Transverse colon (tissue), 4 donors: ENCODE data around the gene UBE2Q1. TPM values are rescaled to one million over a fixed set of nuclear protein-coding genes. Genes with fewer than 3 reads are reported as not detected.

Experiments
- DNase-seq: peaks from one replicate; pipeline ENCODE4 v3.0.0-alpha.2; 2019
- H3K27ac ChIP-seq, 4 donors: fragments of 200-600 bp; sonication (generic); 2 replicates each; pipeline ENCODE4 v1.5.1; 2016 to 2018; ENCODE audit warnings: inconsistent platforms in 4 of 4
- H3K27me3 ChIP-seq: fragments of 200-600 bp; sonication (generic); 2 replicates; pipeline ENCODE4 v1.5.1; 2017; ENCODE audit warnings: inconsistent platforms
- H3K36me3 ChIP-seq, 4 donors: fragments of 200-600 bp; sonication (generic); 2 replicates each; pipeline ENCODE4 v1.5.1; 2017 to 2019; ENCODE audit warnings: inconsistent platforms in 4 of 4
- H3K4me1 ChIP-seq, 4 donors: fragments of 200-600 bp; sonication (generic); 2 replicates each; pipeline ENCODE4 v1.5.1; 2017 to 2020; ENCODE audit warnings: inconsistent platforms in 4 of 4
- H3K4me3 ChIP-seq, 4 donors: fragments of 200-600 bp; sonication (generic); 1 replicate in 1 of 4; 2 replicates in 3 of 4; pipeline versions ENCODE4 v1.5.1 to v1.6.1; 2017 to 2019; ENCODE audit warnings: inconsistent platforms in 4 of 4
- H3K9me3 ChIP-seq, 2 donors: fragments of 200-600 bp; sonication (generic); 2 replicates each; pipeline ENCODE4 v1.5.1; 2017 to 2019; ENCODE audit warnings: inconsistent platforms in 2 of 2
- CTCF ChIP-seq, 5 experiments: fragments of 200-600 bp in 3 of 5; fragments of 450-650 bp in 2 of 5; sonication (generic) in 3 of 5; IDR thresholded peaks; 1 replicate in 2 of 5; 2 replicates in 3 of 5; pipeline ENCODE4 v1.5.1; 2016 to 2017; ENCODE audit warnings: antibody characterized with exemption in 5 of 5, inconsistent platforms in 3 of 5, mild to moderate bottlenecking in 2 of 5, moderate library complexity in 1 of 5
- EP300 ChIP-seq: sonication (generic); formaldehyde crosslinking; IDR thresholded peaks from one replicate; pipeline ENCODE4 v1.6.1; 2017; ENCODE audit warnings: antibody characterized with exemption, low read depth
- POLR2A ChIP-seq: fragments of 450-650 bp; IDR thresholded peaks from one replicate; pipeline ENCODE4 v1.6.1; 2016; ENCODE audit warnings: antibody characterized with exemption, mild to moderate bottlenecking, moderate library complexity
- POLR2AphosphoS5 ChIP-seq, 3 donors: sonication (generic); formaldehyde crosslinking; IDR thresholded peaks; one replicate each; pipeline ENCODE4 v1.6.1; 2016; ENCODE audit warnings: antibody characterized with exemption in 3 of 3
- WGBS, 2 donors: methylation state at CpG; one replicate each; pipeline ENCODE4 v1.1.5; 2018; ENCODE audit warnings: low coverage in 1 of 2; 5-methylcytosine and 5-hydroxymethylcytosine counted together
- in situ Hi-C, 4 donors: fragments of 200-750 bp; cut with MboI; loops; one replicate each; pipeline versions ENCODE4 v1.15.0 to v1.15.1; 2017; ENCODE audit warnings: low sequenced_read_pairs in 3 of 4, low pct_ligation_motif_present in 1 of 4, low pct_unique_long_range_greater_than_20kb in 1 of 4
- intact Hi-C: fragments of 100-400 bp; cut with DNase I; formaldehyde crosslinking; loops from one replicate; pipeline ENCODE4 v1.15.1; 2023; ENCODE audit warnings: low total_unique reads
- total RNA-seq, 4 donors: library from RNA; depleted of rRNA; stranded (reverse); fragments of >200 nt; gene quantifications; one replicate each; pipeline ENCODE4 v1.1.0, GENCODE V29; 2016

UBE2Q1 gene
- total RNA-seq, 4 donors from 2014 or later = 10.1 to 33.9 (median 26.6) TPM

GRCh38 chr1:154565876-154566275 lies 7.4 kb upstream of the UBE2Q1 start:
- Histone ChIP-seq H3K27me3 (peaks cover 31% of the 10 kb centered on the region), H3K36me3 (no peaks in the 10 kb centered on the region), H3K4me1 (peaks cover 0 to 10% (median 8%) of the 10 kb centered on the region in 4 donors), H3K9me3 (no peaks in the 10 kb centered on the region), H3K27ac (no peak overlapping the region), H3K4me3 (no peak overlapping the region)
- WGBS, 2 donors = 82 to 100% methylated on average over 5 to 6 of the region's 6 CpGs
- intact Hi-C loops (loop anchor here (10.0 kb wide), 2 partner anchors 199 to 309 kb away; partner anchors contain the start of gene KCNN3), in situ Hi-C loops (loop anchor here in 2 of 4 donors (10.0 to 25.0 kb wide), 2 partner anchors 199 to 321 kb away; no protein-coding TSS in a partner anchor)
- DNase-seq = no peak
- no peak for TF ChIP-seq POLR2A
- TF ChIP-seq CTCF (IDR thresholded peaks at IDR 0.05) = no peak
- TF ChIP-seq EP300 = no peak
- no peak for TF ChIP-seq POLR2AphosphoS5 (IDR thresholded peaks at IDR 0.05)

- TF ChIP-seq POLR2AphosphoS5 (IDR thresholded peaks at IDR 0.05) (peak in 1 of 3 donors; percentile 9), EP300 (no peak), CTCF (IDR thresholded peaks at IDR 0.05) (peak; percentile 89 to 98 (median 92))
- in situ Hi-C loops (loop anchor here in 2 of 4 donors (10.0 to 25.0 kb wide), 2 partner anchors 205 to 328 kb away; no protein-coding TSS in a partner anchor), intact Hi-C loops (loop anchor here (10.0 kb wide), 3 partner anchors 205 to 505 kb away; partner anchors contain the start of genes EFNA4 and KCNN3)
- peak overlapping the region; percentile 88 to 89 (median 89) for H3K27ac ChIP-seq
- peaks cover 7 to 29% (median 26%) of the 10 kb centered on the region in 4 donors for H3K4me1 ChIP-seq
- peaks cover 0 to 13% (median 5%) of the 10 kb centered on the region in 4 donors for H3K36me3 ChIP-seq
- peak overlapping the region in 3 of 4 donors; percentile 87 to 97 (median 93) for H3K4me3 ChIP-seq
- no peaks in the 10 kb centered on the region for H3K9me3 ChIP-seq
- 6 to 50% methylated on average over 2 to 13 of the region's 13 CpGs for WGBS, 2 donors
- DNase-seq = peak; percentile 90
- no peaks in the 10 kb centered on the region for H3K27me3 ChIP-seq
Measured at GRCh38 chr1:154559466-154560044, 1.1 kb upstream of the UBE2Q1 start.

GRCh38 chr1:154558720-154559465 lies 431 bp upstream of the UBE2Q1 start:
- in situ Hi-C loops (loop anchor here in 1 of 4 donors (25.0 kb wide), 1 partner anchor 328 kb away; no protein-coding TSS in a partner anchor), intact Hi-C loops (loop anchor here (10.0 kb wide), 1 partner anchor 506 kb away; the partner anchor contains the start of gene EFNA4)
- Histone ChIP-seq H3K27ac (peak overlapping the region; percentile 88 to 89 (median 89)), H3K36me3 (peaks cover 0 to 19% (median 9%) of the 10 kb centered on the region in 4 donors), H3K4me3 (peak overlapping the region; percentile 24 to 97 (median 90)), H3K9me3 (no peaks in the 10 kb centered on the region), H3K27me3 (no peaks in the 10 kb centered on the region), H3K4me1 (peaks cover 7 to 29% (median 26%) of the 10 kb centered on the region in 4 donors)
- WGBS, 2 donors = 0% methylated on average over 44 of the region's 57 CpGs; no CpG with 5 or more reads in 1 of the 2 donors
- TF ChIP-seq POLR2A (peak; percentile 51), EP300 (peak; percentile 25), POLR2AphosphoS5 (IDR thresholded peaks at IDR 0.05) (peak; percentile 77 to 85 (median 80)), CTCF (IDR thresholded peaks at IDR 0.05) (no peak)
- DNase-seq = peak; percentile 99
